SK-N-SH (cell line): Measurements from ENCODE around the gene DHRS4. TPM values are rescaled to one million over a fixed set of nuclear protein-coding genes. Genes with fewer than 3 reads are reported as not detected.
A peak's percentile ranks its signal among the peaks of the same experiment; 100 is the strongest.
"Not testable (repeated sequence)": the region's sequence is repeated elsewhere in the genome, so short reads cannot be mapped to it uniquely, and the experiment has no call there.

ENCODE experiments used
- CTCF ChIA-PET: fragments of 300-600, 350-600 bp; formaldehyde crosslinking; extraction: SDS; loops from one replicate; lab custom pipeline; 2021; lab: Yijun Ruan, JAX
- POLR2A ChIA-PET: fragments of 350-600 bp; sonication (Branson Sonifier 250); formaldehyde crosslinking; extraction: SDS; loops from one replicate; lab custom pipeline; 2020; ENCODE audit warnings: antibody characterized with exemption, inconsistent platforms; lab: Yijun Ruan, JAX
- DNase-seq: peaks from one replicate; pipeline ENCODE4 v3.0.0; 2012
- H2AFZ ChIP-seq: fragments of 200-600 bp; sonication (generic); 2 replicates; pipeline ENCODE4 v1.8.1; 2016; ENCODE audit warnings: antibody characterized with exemption, mild to moderate bottlenecking, low read depth
- H3F3A ChIP-seq: fragments of 200-600 bp; sonication (generic); replicated peaks from 2 replicates; pipeline ENCODE3; 2016; ENCODE audit warnings: antibody characterized with exemption, mild to moderate bottlenecking; ENCODE audit not compliant: insufficient read depth
- H3K27ac ChIP-seq, 2 experiments: fragments of 200-500 bp in 1 of 2; fragments of 200-600 bp in 1 of 2; sonication (Bioruptor generic) in 1 of 2; sonication (generic), shearing (Covaris generic) in 1 of 2; 2 replicates each; pipeline versions ENCODE4 v1.5.1 to v1.6.1; 2014 to 2016; ENCODE audit warnings: low read depth in 2 of 2, inconsistent platforms in 1 of 2, low read length in 1 of 2, mild to moderate bottlenecking in 1 of 2, mixed read lengths in 1 of 2
- H3K27me3 ChIP-seq: fragments of 200-600 bp; sonication (generic), shearing (Covaris generic); 2 replicates; pipeline ENCODE4 v1.6.1; 2016; ENCODE audit warnings: mixed run types; ENCODE audit not compliant: insufficient read depth
- H3K36me3 ChIP-seq, 2 experiments: fragments of 200-500 bp in 1 of 2; fragments of 200-600 bp in 1 of 2; sonication (Bioruptor generic) in 1 of 2; sonication (generic) in 1 of 2; replicated peaks in 1 of 2; 2 replicates each; pipeline versions ENCODE3 to v1.5.1; 2014 to 2016; ENCODE audit warnings: low read length in 1 of 2, mild to moderate bottlenecking in 1 of 2; ENCODE audit not compliant: insufficient read depth in 2 of 2, control insufficient read depth in 1 of 2
- H3K4me1 ChIP-seq, 2 experiments: fragments of 200-500 bp in 1 of 2; fragments of 200-600 bp in 1 of 2; sonication (Bioruptor generic) in 1 of 2; sonication (generic), shearing (Covaris generic) in 1 of 2; 2 replicates each; pipeline versions ENCODE4 v1.5.1 to v1.6.1; 2014 to 2016; ENCODE audit warnings: low read depth in 1 of 2, low read length in 1 of 2, mixed run types in 1 of 2; ENCODE audit not compliant: insufficient read depth in 2 of 2, control insufficient read depth in 1 of 2
- H3K4me2 ChIP-seq: fragments of 200-600 bp; sonication (generic), shearing (Covaris generic); 2 replicates; pipeline ENCODE4 v1.6.1; 2017; ENCODE audit warnings: mixed run types
- H3K4me3 ChIP-seq, 2 experiments: fragments of 200-500 bp in 1 of 2; fragments of 200-600 bp in 1 of 2; sonication (Bioruptor generic) in 1 of 2; sonication (generic), shearing (Covaris generic) in 1 of 2; 2 replicates each; pipeline versions ENCODE4 v1.5.1 to v1.8.1; 2014 to 2016; ENCODE audit warnings: low read depth in 2 of 2, inconsistent platforms in 1 of 2, low read length in 1 of 2, mild to moderate bottlenecking in 1 of 2, mixed read lengths in 1 of 2, moderate library complexity in 1 of 2
- H3K79me2 ChIP-seq: fragments of 200-600 bp; sonication (generic); 2 replicates; pipeline ENCODE4 v1.8.1; 2017; ENCODE audit warnings: mild to moderate bottlenecking; ENCODE audit not compliant: insufficient read depth
- H3K9ac ChIP-seq: fragments of 200-600 bp; sonication (generic); 2 replicates; pipeline ENCODE4 v1.6.1; 2017; ENCODE audit warnings: mixed run types
- H3K9me2 ChIP-seq: fragments of 200-600 bp; sonication (generic); 2 replicates; pipeline ENCODE4 v1.6.1; 2017; ENCODE audit warnings: mixed run types
- H3K9me3 ChIP-seq: fragments of 200-600 bp; sonication (generic); 2 replicates; pipeline ENCODE4 v1.6.1; 2017; ENCODE audit warnings: mixed run types, mild to moderate bottlenecking, moderate library complexity
- H4K20me1 ChIP-seq: fragments of 200-600 bp; sonication (generic); 2 replicates; pipeline ENCODE4 v1.6.1; 2017; ENCODE audit warnings: mild to moderate bottlenecking, mixed run types; ENCODE audit not compliant: insufficient read depth
- CTCF ChIP-seq: fragments of 200-600 bp; sonication (generic); IDR thresholded peaks from 2 replicates; pipeline ENCODE4 v1.6.1; 2017; ENCODE audit warnings: antibody characterized with exemption, mild to moderate bottlenecking, moderate library complexity
- EP300 ChIP-seq, 2 experiments: IDR thresholded peaks; 2 replicates each; pipeline versions ENCODE4 v1.4.0 to v1.6.1; 2012; ENCODE audit warnings: borderline replicate concordance in 1 of 2, low read depth in 1 of 2, low read length in 1 of 2
- MEF2A ChIP-seq: IDR thresholded peaks from 2 replicates; pipeline ENCODE4 v1.4.0; 2012; ENCODE audit warnings: low read depth, borderline replicate concordance
- RAD21 ChIP-seq: IDR thresholded peaks from 2 replicates; pipeline ENCODE4 v1.6.1; 2012; ENCODE audit warnings: mild to moderate bottlenecking, low read length
- SMC3 ChIP-seq: IDR thresholded peaks from 2 replicates; pipeline ENCODE4 v1.6.1; 2012; ENCODE audit warnings: low read depth, low read length, improper control_type of control experiment
- WGBS: methylation state at CpG from one replicate; pipeline ENCODE4 v1.1.6; 2017; ENCODE audit warnings: low lambda C conversion rate; 5-methylcytosine and 5-hydroxymethylcytosine counted together
- polyA plus RNA-seq, 3 experiments: library from polyadenylated mRNA; depleted of rRNA; stranded (reverse); fragments of >200 nt; gene quantifications; 2 replicates each; pipeline ENCODE4 v1.2.3, GENCODE V29; 2012

Gene DHRS4
- polyA plus RNA-seq, 1 of the 3 experiments (the other 2 are of a cell fraction) = 50.5 TPM

- Histone ChIP-seq H3F3A (no peaks in the 10 kb centered on the region), H3K4me3 (no peak overlapping the region), H3K9ac (no peak overlapping the region), H3K4me2 (no peak overlapping the region), H4K20me1 (no peaks in the 10 kb centered on the region), H3K9me3 (peaks cover 7% of the 10 kb centered on the region; the same call in 1 of the 2 replicates), H3K9me2 (no peaks in the 10 kb centered on the region), H3K27me3 (no peaks in the 10 kb centered on the region), H3K36me3 (peaks cover 0 to 1% of the 10 kb centered on the region in 2 experiments), H3K79me2 (peaks cover 40% of the 10 kb centered on the region), H3K4me1 (peaks cover 0 to 5% of the 10 kb centered on the region in 2 experiments; a peak in 1 of 4 replicates), H3K27ac (no peak overlapping the region), H2AFZ (no peak overlapping the region)
- CTCF ChIA-PET = no interaction called here
- TF ChIP-seq RAD21 (no peak), SMC3 (no peak), MEF2A (no peak)
- no peak for DNase-seq
- 83% methylated on average over 6 of the region's 6 CpGs for WGBS
- POLR2A ChIA-PET = no interaction called here
Observed at GRCh38 chr14:23950411-23951135, 3.0 kb upstream of the DHRS4 start.

GRCh38 chr14:23951136-23951466 lies 2.5 kb upstream of the DHRS4 start:
- H3F3A ChIP-seq, H3K27me3 ChIP-seq, DNase-seq, CTCF ChIA-PET, H2AFZ ChIP-seq, H3K36me3 ChIP-seq, H3K4me3 ChIP-seq, H3K4me1 ChIP-seq, H3K9me2 ChIP-seq, H3K4me2 ChIP-seq, H3K9me3 ChIP-seq, H3K27ac ChIP-seq, POLR2A ChIA-PET, H3K9ac ChIP-seq, H4K20me1 ChIP-seq: not testable (repeated sequence)
- 95% methylated on average over 3 of the region's 3 CpGs for WGBS
- H3K79me2 ChIP-seq = peaks cover 36% of the 10 kb centered on the region

- H3K27me3 ChIP-seq = no peaks in the 10 kb centered on the region
- no peak overlapping the region for H2AFZ ChIP-seq
- H4K20me1 ChIP-seq = no peaks in the 10 kb centered on the region
- H3K27ac ChIP-seq = no peak overlapping the region
- ChIA-PET CTCF (interaction anchor here (0.7 to 1.5 kb wide), 3 partner anchors 16 to 363 kb away, joined by 3 to 4 read pairs (median 3); no protein-coding TSS in a partner anchor), POLR2A (no interaction called here)
- TF ChIP-seq EP300 (IDR thresholded peaks at IDR 0.05; ENCODE audit: borderline replicate concordance in 1 of 2, low read depth in 1 of 2, low read length in 1 of 2) = no peak
- TF ChIP-seq CTCF = 0 out of 2 replicates have a peak, but pooled peaks have one; percentile 13
- no peak overlapping the region for H3K4me3 ChIP-seq
- peaks cover 36% of the 10 kb centered on the region for H3K79me2 ChIP-seq
- DNase-seq = no peak
- no peaks in the 10 kb centered on the region for H3F3A ChIP-seq
- no peaks in the 10 kb centered on the region for H3K9me2 ChIP-seq
- WGBS = 66% methylated on average over 6 of the region's 8 CpGs
- H3K9ac ChIP-seq = no peak overlapping the region
- H3K36me3 ChIP-seq = peaks cover 0 to 4% of the 10 kb centered on the region in 2 experiments
- no peak overlapping the region for H3K4me2 ChIP-seq
- H3K9me3 ChIP-seq = peaks cover 7% of the 10 kb centered on the region; the same call in 1 of the 2 replicates
- peaks cover 0 to 5% of the 10 kb centered on the region in 2 experiments; a peak in 1 of 4 replicates for H3K4me1 ChIP-seq
Observed at GRCh38 chr14:23951590-23952201, 1.9 kb upstream of the DHRS4 start.

- Histone ChIP-seq H2AFZ (peak overlapping the region; percentile 85; the same call in 1 of the 2 replicates), H3K79me2 (peaks cover 26% of the 10 kb centered on the region), H3K4me3 (peak overlapping the region; percentile 82 to 88), H3K4me2 (peak overlapping the region; percentile 94), H3K9ac (peak overlapping the region; percentile 87), H3K27ac (peak overlapping the region; percentile 56 to 85; a peak in 3 of 4 replicates), H3K36me3 (peaks cover 0 to 11% of the 10 kb centered on the region in 2 experiments)
- H3K27me3 ChIP-seq, H4K20me1 ChIP-seq, DNase-seq, H3K4me1 ChIP-seq, H3K9me2 ChIP-seq, POLR2A ChIA-PET, H3K9me3 ChIP-seq, H3F3A ChIP-seq: not testable (repeated sequence)
- WGBS = 68% methylated on average over 4 of the region's 6 CpGs
- CTCF ChIA-PET = interaction anchor here (0.6 to 1.6 kb wide), 10 partner anchors 10 to 385 kb away, joined by 3 to 10 read pairs (median 3); no protein-coding TSS in a partner anchor
Observed at GRCh38 chr14:23953116-23953463, 480 bp upstream of the DHRS4 start.

- POLR2A ChIA-PET, H3K4me1 ChIP-seq, H4K20me1 ChIP-seq, DNase-seq, H3K27me3 ChIP-seq, H3K9me2 ChIP-seq, H3F3A ChIP-seq, H3K9me3 ChIP-seq: not testable (repeated sequence)
- H3K9ac ChIP-seq = peak overlapping the region; percentile 87
- WGBS = 19% methylated on average over 6 of the region's 6 CpGs
- H3K4me2 ChIP-seq = peak overlapping the region; percentile 94
- H3K27ac ChIP-seq = peak overlapping the region; percentile 50 to 56; a peak in 2 of 4 replicates
- peaks cover 0 to 13% of the 10 kb centered on the region in 2 experiments for H3K36me3 ChIP-seq
- peaks cover 19% of the 10 kb centered on the region for H3K79me2 ChIP-seq
- H3K4me3 ChIP-seq = peak overlapping the region; percentile 82 to 88
- CTCF ChIA-PET = interaction anchor here (0.8 to 1.6 kb wide), 3 partner anchors 43 to 365 kb away, joined by 3 to 5 read pairs (median 3); no protein-coding TSS in a partner anchor
- peak overlapping the region; percentile 82 for H2AFZ ChIP-seq
Observed at GRCh38 chr14:23954279-23954614, 677 bp downstream of the DHRS4 start.
